ENCODE results near the gene ZNF526. TPM values are rescaled to one million over a fixed set of nuclear protein-coding genes. Genes with fewer than 3 reads are reported as not detected.
A peak's percentile ranks its signal among the peaks of the same experiment; 100 is the strongest.

The ZNF526 gene
- total and polyA plus RNA-seq, 9 donors, result 2.4 to 17.9 (median 12.9) TPM

GRCh38 chr19:42176649-42176989, 43.5 kb upstream of the ZNF526 start:
- Histone ChIP-seq H3K27ac (no peak overlapping the region), H3K9me3 (no peaks in the 10 kb centered on the region), H3K36me3 (no peaks in the 10 kb centered on the region), H3K4me1 (ENCODE audit: insufficient read depth) (no peaks in the 10 kb centered on the region), H3K4me3 (peak overlapping the region; percentile 33), H3K27me3 (no peaks in the 10 kb centered on the region)
- DNase-seq, result peak in 1 of 5 donors; percentile 30
- TF ChIP-seq CTCF (IDR thresholded peaks at IDR 0.05), result no peak
- TF ChIP-seq EP300 (IDR thresholded peaks at IDR 0.05), result no peak
- no peak for TF ChIP-seq POLR2A (IDR thresholded peaks at IDR 0.05)
- 0 to 1% (median 1%) methylated on average over 27 to 31 of the region's 31 CpGs for WGBS, 3 donors
- intact Hi-C loops (cut with DNase I), result no loop called here

GRCh38 chr19:42176990-42177685, 43.0 kb upstream of the ZNF526 start:
- Histone ChIP-seq H3K27ac (no peak overlapping the region), H3K36me3 (no peaks in the 10 kb centered on the region), H3K4me3 (peak overlapping the region; percentile 33), H3K4me1 (ENCODE audit: insufficient read depth) (no peaks in the 10 kb centered on the region), H3K9me3 (no peaks in the 10 kb centered on the region), H3K27me3 (no peaks in the 10 kb centered on the region)
- DNase-seq, result peak; percentile 59 to 80 (median 62)
- TF ChIP-seq POLR2A (IDR thresholded peaks at IDR 0.05) (no peak), CTCF (IDR thresholded peaks at IDR 0.05) (peak in 1 of 3 donors; percentile 34)
- WGBS, 3 donors, result 0 to 1% (median 1%) methylated on average over 38 to 66 of the region's 66 CpGs
- intact Hi-C loops (cut with DNase I), result no loop called here

GRCh38 chr19:42177686-42178019, 42.5 kb upstream of the ZNF526 start:
- 18 to 27% (median 20%) methylated on average over 3 of the region's 3 CpGs for WGBS, 3 donors
- intact Hi-C loops (cut with DNase I), result loop anchor here in 1 of 4 donors (2.0 kb wide), 1 partner anchor 43 kb away; no protein-coding TSS in a partner anchor
- H3K4me1 ChIP-seq (ENCODE audit: insufficient read depth), result no peaks in the 10 kb centered on the region
- H3K36me3 ChIP-seq, result no peaks in the 10 kb centered on the region
- H3K27me3 ChIP-seq, result no peaks in the 10 kb centered on the region
- no peak for DNase-seq
- no peaks in the 10 kb centered on the region for H3K9me3 ChIP-seq
- no peak for TF ChIP-seq POLR2A (IDR thresholded peaks at IDR 0.05)
- no peak for TF ChIP-seq EP300 (IDR thresholded peaks at IDR 0.05)
- no peak for TF ChIP-seq CTCF (IDR thresholded peaks at IDR 0.05)
- no peak overlapping the region for H3K4me3 ChIP-seq
- no peak overlapping the region for H3K27ac ChIP-seq

- TF ChIP-seq POLR2A (IDR thresholded peaks at IDR 0.05), result no peak
- no peak for TF ChIP-seq EP300 (IDR thresholded peaks at IDR 0.05)
- TF ChIP-seq CTCF (IDR thresholded peaks at IDR 0.05), result no peak
- no peak for DNase-seq
- Histone ChIP-seq H3K27me3 (no peaks in the 10 kb centered on the region), H3K9me3 (no peaks in the 10 kb centered on the region), H3K4me1 (ENCODE audit: insufficient read depth) (no peaks in the 10 kb centered on the region), H3K36me3 (no peaks in the 10 kb centered on the region), H3K4me3 (no peak overlapping the region), H3K27ac (no peak overlapping the region)
- WGBS, 3 donors, result 6 to 12% (median 7%) methylated on average over 13 of the region's 13 CpGs
- intact Hi-C loops (cut with DNase I), result loop anchor here in 1 of 4 donors (2.0 kb wide), 1 partner anchor 44 kb away; no protein-coding TSS in a partner anchor
These were observed 41.1 kb upstream of the ZNF526 start for GRCh38 chr19:42178791-42179674.

Measured in ovary (tissue), 9 donors.